ENCODE measurements around the gene PDE4B. TPM values are rescaled to one million over a fixed set of nuclear protein-coding genes. Genes with fewer than 3 reads are reported as not detected.
"Not testable (repeated sequence)": the region's sequence is repeated elsewhere in the genome, so short reads cannot be mapped to it uniquely, and the experiment has no call there.

The PDE4B gene
- polyA plus RNA-seq, 12 donors, result 16.0 to 35.1 (median 19.6) TPM; not detected in 1

GRCh38 chr1:65992165-65992821 lies 199.6 kb downstream of the PDE4B start:
- no peak for DNase-seq

- DNase-seq, result no peak
Observed at GRCh38 chr1:65992831-65993271, 200.2 kb downstream of the PDE4B start.

- DNase-seq, result no peak
Observed at GRCh38 chr1:65994223-65994622, 201.5 kb downstream of the PDE4B start.

- no peak for DNase-seq
Observed at GRCh38 chr1:65995336-65995735, 202.6 kb downstream of the PDE4B start.

GRCh38 chr1:65995928-65996327 lies 203.2 kb downstream of the PDE4B start:
- no peak for DNase-seq

- no peak for DNase-seq
Observed at GRCh38 chr1:65997693-65998092, 205.0 kb downstream of the PDE4B start.

- no peak for DNase-seq
Observed at GRCh38 chr1:65998763-65999583, 206.3 kb downstream of the PDE4B start.

GRCh38 chr1:66000033-66000637 lies 207.4 kb downstream of the PDE4B start:
- DNase-seq, result no peak

- DNase-seq, result no peak
Observed at GRCh38 chr1:66003690-66004089, 211.0 kb downstream of the PDE4B start.

GRCh38 chr1:66006534-66006933 lies 213.8 kb downstream of the PDE4B start:
- not testable (repeated sequence) for DNase-seq

- no peak for DNase-seq
Observed at GRCh38 chr1:66012106-66012784, 219.6 kb downstream of the PDE4B start.

- DNase-seq, result no peak
Observed at GRCh38 chr1:66013371-66013770, 220.7 kb downstream of the PDE4B start.

- no peak for DNase-seq
Observed at GRCh38 chr1:66022904-66023620, 230.4 kb downstream of the PDE4B start.

- no peak for DNase-seq
Observed at GRCh38 chr1:66025188-66025587, 232.5 kb downstream of the PDE4B start.

GRCh38 chr1:66028035-66028434 lies 235.3 kb downstream of the PDE4B start:
- DNase-seq, result no peak

- no peak for DNase-seq
Observed at GRCh38 chr1:66033781-66034180, 241.1 kb downstream of the PDE4B start.

- DNase-seq, result no peak
Observed at GRCh38 chr1:66035616-66036245, 243.0 kb downstream of the PDE4B start.

GRCh38 chr1:66041654-66042053 lies 249.0 kb downstream of the PDE4B start:
- no peak for DNase-seq

GRCh38 chr1:66043186-66043585 lies 250.5 kb downstream of the PDE4B start:
- no peak for DNase-seq

- DNase-seq, result no peak
Observed at GRCh38 chr1:66044912-66045311, 252.2 kb downstream of the PDE4B start.

GRCh38 chr1:66046415-66046814 lies 253.7 kb downstream of the PDE4B start:
- DNase-seq, result no peak
